Panc1 (cell line): ENCODE measurements around the gene CLPX.

Source experiments
- POLR2AphosphoS5 ChIP-seq: IDR thresholded peaks from 2 replicates; pipeline ENCODE4 v1.6.1; 2012; ENCODE audit warnings: mild to moderate bottlenecking, low read depth, low read length, moderate library complexity
- TCF7L2 ChIP-seq: IDR thresholded peaks from 2 replicates; pipeline ENCODE4 v1.6.1; 2011; ENCODE audit warnings: mild to moderate bottlenecking, low read depth, low read length, inconsistent platforms
- TF ChIP-seq, protein P1 (sequence below): fragments of 450-650 bp; IDR thresholded peaks from 2 replicates; pipeline ENCODE4 v1.5.1; 2017; ENCODE audit warnings: mild to moderate bottlenecking

DNA sequence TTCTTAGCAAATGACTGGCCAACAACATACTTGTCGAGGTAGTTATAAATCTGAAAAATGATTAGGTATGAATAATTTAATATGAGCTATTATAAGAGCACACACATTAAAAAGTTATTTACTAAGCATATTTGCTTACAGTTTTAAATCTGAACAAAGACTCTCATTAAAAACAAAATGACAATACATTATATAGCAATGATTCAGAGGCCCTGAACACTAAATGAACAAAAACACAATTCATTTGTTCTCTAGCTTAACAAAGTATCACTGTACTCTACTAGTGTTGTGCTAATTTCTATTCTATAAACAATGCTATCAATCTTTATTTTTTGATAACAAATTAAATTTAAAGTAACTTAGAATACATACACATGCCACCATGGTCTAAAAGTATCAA, 21.0 kb downstream of the CLPX start:
- TF ChIP-seq, protein P1, sequence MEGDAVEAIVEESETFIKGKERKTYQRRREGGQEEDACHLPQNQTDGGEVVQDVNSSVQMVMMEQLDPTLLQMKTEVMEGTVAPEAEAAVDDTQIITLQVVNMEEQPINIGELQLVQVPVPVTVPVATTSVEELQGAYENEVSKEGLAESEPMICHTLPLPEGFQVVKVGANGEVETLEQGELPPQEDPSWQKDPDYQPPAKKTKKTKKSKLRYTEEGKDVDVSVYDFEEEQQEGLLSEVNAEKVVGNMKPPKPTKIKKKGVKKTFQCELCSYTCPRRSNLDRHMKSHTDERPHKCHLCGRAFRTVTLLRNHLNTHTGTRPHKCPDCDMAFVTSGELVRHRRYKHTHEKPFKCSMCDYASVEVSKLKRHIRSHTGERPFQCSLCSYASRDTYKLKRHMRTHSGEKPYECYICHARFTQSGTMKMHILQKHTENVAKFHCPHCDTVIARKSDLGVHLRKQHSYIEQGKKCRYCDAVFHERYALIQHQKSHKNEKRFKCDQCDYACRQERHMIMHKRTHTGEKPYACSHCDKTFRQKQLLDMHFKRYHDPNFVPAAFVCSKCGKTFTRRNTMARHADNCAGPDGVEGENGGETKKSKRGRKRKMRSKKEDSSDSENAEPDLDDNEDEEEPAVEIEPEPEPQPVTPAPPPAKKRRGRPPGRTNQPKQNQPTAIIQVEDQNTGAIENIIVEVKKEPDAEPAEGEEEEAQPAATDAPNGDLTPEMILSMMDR, result no peak
- TF ChIP-seq POLR2AphosphoS5 (no peak), TCF7L2 (no peak)
